SK-N-SH treated with all-trans-retinoic acid at 6 μM for 48 hours (cell line): ENCODE results near the gene PPP3CA.
A peak's percentile ranks its signal among the peaks of the same experiment; 100 is the strongest.

ENCODE experiments used
- ATAC-seq: fragments of 200-7000 bp; cut with Tn5 transposase; 3 replicates; pipeline ENCODE4 v1.9.1; 2020; ENCODE audit warnings: mild to moderate bottlenecking, moderate library complexity
- ARNTL ChIP-seq: fragments of 450-650 bp; formaldehyde crosslinking; IDR thresholded peaks from 2 replicates; pipeline ENCODE4 v1.5.0; 2020; ENCODE audit warnings: low read depth, mild to moderate bottlenecking, moderate library complexity, borderline replicate concordance
- CSRNP3 ChIP-seq: fragments of 250-450 bp; sonication (Bioruptor Pico); IDR thresholded peaks from 2 replicates; pipeline ENCODE4 v1.5.1; 2021; ENCODE audit warnings: mild to moderate bottlenecking, moderate library complexity
- ESRRG ChIP-seq: fragments of 250-450 bp; sonication (Bioruptor Pico); IDR thresholded peaks from 2 replicates; pipeline ENCODE4 v1.6.1; 2021; ENCODE audit warnings: mild to moderate bottlenecking
- GLIS3 ChIP-seq: fragments of 250-450 bp; sonication (Bioruptor Pico); IDR thresholded peaks from 2 replicates; pipeline ENCODE4 v1.5.0; 2020; ENCODE audit warnings: mild to moderate bottlenecking, moderate library complexity
- ISL1 ChIP-seq: fragments of 250-450 bp; sonication (Bioruptor Pico); IDR thresholded peaks from 2 replicates; pipeline ENCODE4 v2.1.2; 2022; ENCODE audit warnings: mild to moderate bottlenecking, moderate library complexity
- OSR1 ChIP-seq: fragments of 250-450 bp; sonication (Bioruptor Pico); IDR thresholded peaks from 2 replicates; pipeline ENCODE4 v1.8.0; 2022; ENCODE audit warnings: moderate library complexity, mild to moderate bottlenecking, inconsistent platforms
- PATZ1 ChIP-seq: fragments of 250-450 bp; sonication (Bioruptor Pico); IDR thresholded peaks from 2 replicates; pipeline ENCODE4 v1.8.0; 2020; ENCODE audit warnings: mild to moderate bottlenecking, moderate library complexity, borderline replicate concordance
- POU6F1 ChIP-seq: fragments of 250-450 bp; sonication (Bioruptor Pico); IDR thresholded peaks from 2 replicates; pipeline ENCODE4 v1.8.0; 2021; ENCODE audit warnings: low read depth, mild to moderate bottlenecking, moderate library complexity, borderline replicate concordance
- RARB ChIP-seq: fragments of 250-450 bp; sonication (Bioruptor Pico); IDR thresholded peaks from 2 replicates; pipeline ENCODE4 v1.8.0; 2021; ENCODE audit warnings: mild to moderate bottlenecking, moderate library complexity
- SNAI2 ChIP-seq: fragments of 250-450 bp; sonication (Bioruptor Pico); IDR thresholded peaks from 2 replicates; pipeline ENCODE4 v1.5.0; 2020; ENCODE audit warnings: mild to moderate bottlenecking, moderate library complexity
- TOX ChIP-seq: fragments of 250-450 bp; sonication (Bioruptor Pico); IDR thresholded peaks from 2 replicates; pipeline ENCODE4 v1.8.0; 2021; ENCODE audit warnings: mild to moderate bottlenecking, moderate library complexity, borderline replicate concordance
- TSHZ2 ChIP-seq: fragments of 250-450 bp; sonication (Bioruptor Pico); IDR thresholded peaks from 2 replicates; pipeline ENCODE4 v1.5.0; 2020; ENCODE audit warnings: mild to moderate bottlenecking, moderate library complexity
- ZC3H10 ChIP-seq: fragments of 250-450 bp; sonication (Bioruptor Pico); IDR thresholded peaks from 2 replicates; pipeline ENCODE4 v1.5.1; 2021; ENCODE audit warnings: mild to moderate bottlenecking, moderate library complexity
- ZFP3 ChIP-seq: fragments of 250-450 bp; sonication (Bioruptor Pico); IDR thresholded peaks from 2 replicates; pipeline ENCODE4 v1.5.0; 2020; ENCODE audit warnings: mild to moderate bottlenecking, moderate library complexity
- ZNF565 ChIP-seq: fragments of 450-650 bp; formaldehyde crosslinking; conservative IDR thresholded peaks from 2 replicates; pipeline ENCODE4 v1.5.0; 2020; ENCODE audit warnings: low read depth, mild to moderate bottlenecking, moderate library complexity
- ZNF70 ChIP-seq: fragments of 450-650 bp; formaldehyde crosslinking; IDR thresholded peaks from 2 replicates; pipeline ENCODE4 v1.5.0; 2020; ENCODE audit warnings: mild to moderate bottlenecking, moderate library complexity
- ZNF8 ChIP-seq: fragments of 450-650 bp; formaldehyde crosslinking; IDR thresholded peaks from 2 replicates; pipeline ENCODE4 v1.5.0; 2020; ENCODE audit warnings: mild to moderate bottlenecking, moderate library complexity
- TF ChIP-seq, protein P1 (sequence below): fragments of 250-450 bp; sonication (Bioruptor Pico); IDR thresholded peaks from 2 replicates; pipeline ENCODE4 v1.5.1; 2020; ENCODE audit warnings: low read depth, mild to moderate bottlenecking, moderate library complexity

Gene PPP3CA

GRCh38 chr4:100986360-100986868, 360.9 kb downstream of the PPP3CA start:
- ATAC-seq = no peak
- TF ChIP-seq TOX (no peak), ZNF70 (CRISPR knock-in tag) (no peak), CSRNP3 (CRISPR knock-in tag) (no peak), ARNTL (CRISPR knock-in tag) (no peak), RARB (CRISPR knock-in tag) (no peak), ZNF8 (no peak), TSHZ2 (CRISPR knock-in tag) (no peak), SNAI2 (CRISPR knock-in tag) (no peak), ZNF565 (CRISPR knock-in tag) (no peak), OSR1 (CRISPR knock-in tag) (no peak)
- TF ChIP-seq, protein P1, sequence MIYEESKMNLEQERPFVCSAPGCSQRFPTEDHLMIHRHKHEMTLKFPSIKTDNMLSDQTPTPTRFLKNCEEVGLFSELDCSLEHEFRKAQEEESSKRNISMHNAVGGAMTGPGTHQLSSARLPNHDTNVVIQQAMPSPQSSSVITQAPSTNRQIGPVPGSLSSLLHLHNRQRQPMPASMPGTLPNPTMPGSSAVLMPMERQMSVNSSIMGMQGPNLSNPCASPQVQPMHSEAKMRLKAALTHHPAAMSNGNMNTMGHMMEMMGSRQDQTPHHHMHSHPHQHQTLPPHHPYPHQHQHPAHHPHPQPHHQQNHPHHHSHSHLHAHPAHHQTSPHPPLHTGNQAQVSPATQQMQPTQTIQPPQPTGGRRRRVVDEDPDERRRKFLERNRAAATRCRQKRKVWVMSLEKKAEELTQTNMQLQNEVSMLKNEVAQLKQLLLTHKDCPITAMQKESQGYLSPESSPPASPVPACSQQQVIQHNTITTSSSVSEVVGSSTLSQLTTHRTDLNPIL (CRISPR knock-in tag) = no peak
- TF ChIP-seq, all 23 proteins: peak for 0

DNA sequence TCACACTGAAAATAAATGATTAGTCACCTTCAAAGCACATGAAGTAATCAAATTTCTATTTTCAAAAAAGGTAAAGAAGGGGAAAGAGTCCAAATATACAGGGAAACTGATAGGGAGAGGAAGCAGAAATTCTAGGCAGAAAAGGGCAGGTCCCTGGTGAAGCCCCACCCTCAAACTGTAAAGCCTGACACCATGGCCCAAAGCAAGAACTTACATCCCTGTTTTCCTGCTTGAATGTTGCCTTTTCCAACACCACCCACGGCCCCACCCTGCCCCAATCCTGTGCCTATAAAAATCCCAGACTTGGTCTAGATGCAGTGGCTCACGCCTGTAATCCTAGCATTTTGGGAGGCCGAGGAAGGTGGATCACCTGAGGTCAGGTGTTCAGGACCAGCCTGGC, 361.8 kb downstream of the PPP3CA start:
- TF ChIP-seq ZFP3 (no peak), ZNF8 (no peak), CSRNP3 (CRISPR knock-in tag) (no peak), GLIS3 (CRISPR knock-in tag) (no peak), SNAI2 (CRISPR knock-in tag) (no peak), ARNTL (CRISPR knock-in tag) (no peak), POU6F1 (no peak), ZNF565 (CRISPR knock-in tag) (no peak), OSR1 (CRISPR knock-in tag) (no peak), ESRRG (CRISPR knock-in tag) (no peak), TSHZ2 (CRISPR knock-in tag) (no peak), ZC3H10 (no peak)
- no peak for ATAC-seq

GRCh38 chr4:100984901-100985300, 362.4 kb downstream of the PPP3CA start:
- ATAC-seq = peak; percentile 47
- TF ChIP-seq ISL1 (CRISPR knock-in tag) (peak; percentile 66), PATZ1 (CRISPR knock-in tag) (no peak), ZNF565 (CRISPR knock-in tag) (no peak)
- TF ChIP-seq, all 23 proteins: peak for 1
